Measurements from ENCODE around the gene DPP10.

DNA sequence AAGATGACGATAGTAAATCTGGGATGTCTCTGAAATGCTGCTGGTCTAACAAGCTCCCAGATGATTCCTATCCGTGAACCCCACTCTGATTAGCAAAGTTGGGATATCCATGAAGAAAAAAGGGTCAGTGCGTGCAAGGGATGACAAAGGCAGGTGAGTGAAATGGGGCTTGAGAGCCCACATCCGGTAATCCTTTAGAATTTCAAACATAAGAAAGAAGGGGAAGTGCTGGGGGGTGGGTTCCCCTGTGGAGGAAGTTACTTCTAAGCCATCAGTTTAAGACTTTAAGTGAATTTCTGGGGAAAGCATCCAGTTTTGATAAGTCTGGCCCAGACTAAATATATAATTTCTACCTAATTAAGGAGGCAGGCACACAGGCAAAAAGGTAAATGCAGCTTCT is 209.5 kb downstream of the DPP10 start:
- no peak for TF ChIP-seq ZNF274 (IDR thresholded peaks at IDR 0.05; ENCODE audit: low read depth, low read length)
- no peak for TF ChIP-seq YY1 (IDR thresholded peaks at IDR 0.05; ENCODE audit: insufficient read depth, insufficient read length)

Data from NT2/D1 (cell line).